ENCODE data around the gene WWOX. TPM values are rescaled to one million over a fixed set of nuclear protein-coding genes. Genes with fewer than 3 reads are reported as not detected.

The WWOX gene
- total and polyA plus RNA-seq, 2 of the 8 experiments (the other 6 are each of a cell fraction or from before 2014, with no cell fraction given), result 5.4 to 16.7 TPM

- TF ChIP-seq POLR2A (IDR thresholded peaks at IDR 0.05; ENCODE audit: control extremely low read depth in 1 of 2, low read depth in 2 of 2, low read length in 2 of 2) (no peak), EZH2 (IDR thresholded peaks at IDR 0.05; ENCODE audit: low read depth, low read length, severe bottlenecking) (no peak), SUZ12 (IDR thresholded peaks at IDR 0.05; ENCODE audit: low read length) (no peak), JUN (IDR thresholded peaks at IDR 0.05; ENCODE audit: low read depth, low read length) (no peak), CREB1 (IDR thresholded peaks at IDR 0.05) (no peak), SIRT6 (IDR thresholded peaks at IDR 0.05; ENCODE audit: low read length) (no peak), SIX5 (IDR thresholded peaks at IDR 0.05; ENCODE audit: low read depth, low read length) (no peak), MAFK (IDR thresholded peaks at IDR 0.05; ENCODE audit: low read depth, low read length) (no peak)
Measured at GRCh38 chr16:78515421-78515820, 416.0 kb downstream of the WWOX start (continued).

Data from H1 (cell line).